GM10847 (cell line): ENCODE data around the gene DNAJC7.

Source experiments
- POLR2A ChIP-seq: IDR thresholded peaks from 2 replicates; pipeline ENCODE4 v1.6.1; 2011; ENCODE audit not compliant: insufficient read length; ENCODE audit errors: extremely low read depth

Gene DNAJC7

DNA sequence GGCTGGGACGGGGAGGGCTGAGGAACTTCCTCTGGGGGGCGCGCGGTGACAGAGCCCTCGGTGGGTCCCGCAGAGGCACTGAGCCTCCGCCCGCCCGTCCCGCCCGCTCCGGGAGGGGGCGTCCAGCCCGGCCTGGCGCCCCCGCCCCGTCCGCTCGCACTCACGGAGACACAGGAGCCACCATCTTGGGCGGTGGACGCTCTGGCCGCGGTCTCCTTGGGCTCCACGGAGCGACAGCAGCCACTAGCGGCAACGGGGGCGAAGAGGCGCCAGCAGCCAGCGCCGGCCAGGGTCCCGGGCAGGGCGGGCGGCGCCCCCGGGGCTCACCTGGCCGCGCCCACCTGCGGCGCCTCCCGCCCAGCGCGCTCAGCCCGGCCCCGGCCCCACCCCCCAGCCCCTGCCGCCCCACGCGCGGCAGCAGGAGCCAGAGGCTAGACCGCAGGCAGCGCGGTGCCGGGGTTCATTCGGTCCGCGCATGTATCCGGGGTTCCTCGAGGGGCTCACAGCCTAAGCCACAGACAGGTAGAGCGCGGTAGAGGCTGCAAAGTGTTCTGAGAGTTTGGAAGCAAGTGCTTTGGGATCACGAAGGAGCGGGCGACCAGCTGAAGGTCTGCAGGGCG lies 33.3 kb upstream of the DNAJC7 start, which contains the start of gene C17orf113:
TSS of gene C17orf113 (minus strand) at position 209 of the 620 bp plus-strand sequence. CDS start 7,225 bp downstream, outside the sequence.
- no peak for TF ChIP-seq POLR2A

DNA sequence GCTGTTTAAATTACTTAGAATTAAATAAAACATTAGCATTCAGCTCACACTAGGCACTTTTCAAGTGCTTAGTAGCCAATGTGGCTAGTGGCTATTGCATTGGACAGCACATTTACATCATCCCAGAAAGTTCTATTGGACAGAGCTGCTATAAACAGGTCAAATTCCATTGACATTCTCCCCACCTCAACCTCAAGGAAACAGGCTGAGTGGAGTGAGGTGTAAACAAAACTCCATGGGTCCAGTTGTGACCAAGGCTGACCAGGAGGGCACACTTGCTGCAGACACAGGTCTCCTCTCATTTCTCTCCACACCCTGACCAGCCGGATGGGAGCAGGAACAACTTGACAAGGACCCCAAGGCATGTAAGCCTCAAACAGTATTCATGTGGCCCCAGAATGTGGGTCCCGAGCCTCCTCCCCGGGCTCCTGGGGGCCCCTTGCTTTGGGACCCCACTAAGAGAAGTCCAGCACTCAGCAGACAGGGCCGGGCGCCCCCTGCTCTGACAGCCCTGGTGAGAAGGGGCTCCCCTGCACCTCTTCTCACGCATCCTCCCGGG lies 32.7 kb upstream of the DNAJC7 start:
- no peak for TF ChIP-seq POLR2A

DNA sequence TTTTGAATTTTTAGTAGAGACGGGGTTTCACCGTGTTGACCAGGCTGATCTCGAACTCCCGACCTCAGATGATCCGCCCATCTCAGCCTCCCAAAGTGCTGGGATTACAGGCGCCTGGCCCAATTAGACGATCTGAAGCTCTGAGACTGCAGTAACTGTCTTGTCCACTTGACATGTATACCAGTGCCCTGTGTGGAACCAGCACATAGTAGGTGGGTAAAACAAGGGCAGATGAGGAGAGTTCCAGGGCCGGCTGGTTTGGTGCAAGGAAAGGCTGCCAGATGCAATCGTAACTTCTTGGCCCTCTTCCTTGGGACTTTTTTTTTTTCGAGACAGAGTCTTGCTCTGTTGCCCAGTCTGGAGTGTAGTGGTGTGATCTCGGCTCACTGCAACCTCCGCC lies 30.1 kb upstream of the DNAJC7 start:
- no peak for TF ChIP-seq POLR2A

DNA sequence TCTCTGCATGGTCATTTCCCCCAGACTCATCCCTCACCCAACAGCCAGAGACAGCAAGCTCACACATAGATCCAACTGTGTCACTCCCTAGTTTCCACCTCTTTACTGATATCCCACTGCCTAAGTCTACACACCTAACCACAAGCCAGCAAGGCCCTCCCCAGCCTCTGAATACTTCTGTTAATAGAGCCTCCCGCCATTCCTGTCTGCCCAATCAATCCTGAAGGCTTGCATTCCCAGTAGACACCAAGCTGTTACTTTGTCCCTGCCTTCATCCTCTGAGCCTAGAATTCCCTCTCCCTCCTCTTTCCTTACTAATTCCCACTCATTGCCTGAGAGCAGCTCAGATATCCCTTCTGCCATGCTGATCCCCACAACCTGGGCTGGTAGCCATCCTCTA lies 28.5 kb upstream of the DNAJC7 start:
- no peak for TF ChIP-seq POLR2A

DNA sequence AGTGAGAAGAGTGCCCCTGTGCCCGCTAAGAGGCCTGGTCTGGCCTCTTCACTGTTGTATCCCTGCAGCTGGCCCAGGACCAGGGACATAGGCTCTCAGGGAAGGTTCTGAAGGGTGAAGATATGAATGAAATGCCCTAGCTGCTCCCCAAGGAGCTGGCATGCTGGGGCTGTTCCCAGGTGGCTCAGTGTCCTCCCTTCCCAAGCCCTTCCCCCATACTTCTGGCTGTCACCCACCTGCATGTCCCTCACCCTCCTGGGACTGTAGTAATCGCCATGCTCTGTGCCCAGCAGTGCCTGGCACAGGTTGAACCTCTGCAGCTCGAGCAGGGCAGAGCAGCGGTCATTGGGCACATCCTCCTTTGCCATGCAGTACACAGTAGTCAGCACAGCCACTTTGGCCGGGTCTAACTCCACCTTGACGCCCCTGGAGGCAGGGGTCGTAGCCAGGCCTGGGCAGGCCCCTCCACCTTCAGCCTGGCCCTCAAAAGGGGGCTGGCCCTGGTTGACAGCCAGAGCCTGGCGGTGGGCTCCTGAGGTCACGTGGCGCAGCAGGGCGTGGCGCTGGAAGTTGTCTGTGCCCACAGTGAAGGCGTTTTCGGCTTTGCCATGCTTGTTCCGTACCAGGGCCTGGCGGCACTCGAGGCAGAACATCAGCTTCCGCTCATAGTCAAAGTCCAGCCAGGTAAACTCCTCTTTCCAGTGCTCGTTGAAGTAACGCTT lies 25.5 kb upstream of the DNAJC7 start:
- no peak for TF ChIP-seq POLR2A

DNA sequence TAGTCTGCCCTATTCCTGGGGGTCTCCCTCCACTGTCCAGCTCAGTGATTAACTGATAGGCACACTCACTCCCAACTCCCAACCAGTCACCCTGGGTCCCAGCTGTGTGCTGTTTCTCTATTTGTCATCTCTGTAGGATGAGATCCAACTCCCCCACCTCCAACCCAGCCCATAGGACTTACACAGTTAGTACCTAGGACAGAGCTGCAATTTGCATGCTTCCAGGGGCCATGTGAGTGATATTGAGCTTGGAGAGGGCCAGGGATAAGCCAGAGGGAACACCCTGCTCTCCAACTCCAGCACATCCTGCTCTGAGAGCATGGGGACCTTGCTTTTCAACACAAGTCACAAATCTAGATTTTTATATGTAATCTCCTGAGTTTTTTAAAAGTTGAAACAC lies 24.4 kb upstream of the DNAJC7 start:
- no peak for TF ChIP-seq POLR2A

DNA sequence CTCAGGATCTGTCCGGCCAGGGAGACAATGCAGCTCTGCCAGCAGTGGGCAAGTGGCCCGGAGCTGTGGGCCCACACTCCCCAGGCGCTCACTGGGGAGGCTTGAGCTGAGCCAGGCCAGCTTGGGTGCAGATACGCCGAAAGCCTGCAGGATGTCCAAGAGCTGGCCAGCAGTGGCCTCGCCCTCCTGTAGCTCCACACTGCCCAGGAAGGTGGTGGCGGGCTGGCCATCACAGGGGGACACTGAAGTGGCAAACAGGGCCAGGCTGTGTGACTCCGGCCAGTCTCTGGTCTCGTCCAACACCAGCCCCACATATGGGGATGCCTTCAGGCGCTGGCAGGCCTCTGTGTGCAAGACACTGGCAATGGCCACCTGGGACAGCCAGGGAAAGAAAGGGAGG lies 23.6 kb upstream of the DNAJC7 start:
- TF ChIP-seq POLR2A: no peak

DNA sequence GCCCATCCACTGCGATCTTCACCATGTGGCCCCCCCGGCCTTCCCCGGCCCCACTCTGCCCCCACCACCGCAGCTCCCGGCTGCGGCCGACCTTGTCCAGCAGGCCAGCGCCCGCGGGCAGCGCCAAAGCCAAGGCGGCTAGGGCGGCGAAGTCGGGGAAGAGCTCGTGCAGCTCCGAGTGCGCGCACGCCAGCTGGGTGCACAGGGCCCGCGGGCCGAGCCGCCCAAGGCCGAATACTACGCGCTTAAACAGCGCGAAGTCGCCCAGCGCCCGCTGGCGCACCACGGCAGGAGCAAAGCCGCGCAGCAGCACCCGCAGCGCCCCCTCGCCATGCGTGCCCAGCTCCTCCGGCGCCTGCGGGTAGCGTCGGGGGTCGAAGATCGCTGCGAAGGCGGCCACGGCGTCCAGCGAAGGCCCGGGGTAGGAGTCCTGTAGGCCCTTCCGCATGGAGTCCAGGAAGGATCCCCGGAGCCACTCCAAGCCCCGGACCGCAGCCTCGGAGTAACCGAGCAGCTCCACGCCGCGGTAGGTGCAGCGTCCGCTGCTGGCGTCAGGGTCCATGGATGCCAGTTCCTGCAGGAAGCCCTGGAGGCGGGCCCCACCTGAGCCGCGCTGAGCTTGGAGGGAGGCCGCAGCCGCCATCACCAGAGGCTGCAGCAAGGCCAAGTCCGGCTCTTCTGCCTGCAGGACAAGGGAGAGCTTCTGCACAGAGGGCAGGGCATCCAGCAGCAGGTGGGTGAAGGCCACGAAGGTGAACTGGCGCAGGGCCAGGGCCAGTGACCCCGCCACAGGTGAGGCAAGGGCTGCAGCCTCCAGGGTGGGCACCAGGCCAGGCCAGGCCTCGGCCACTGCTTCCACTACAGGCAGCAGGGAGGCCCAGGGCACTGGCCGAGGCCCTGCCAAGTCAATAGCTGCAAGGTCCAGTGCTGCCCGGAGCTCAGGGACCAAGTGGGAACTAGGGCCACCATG lies 22.8 kb upstream of the DNAJC7 start:
- TF ChIP-seq POLR2A: no peak

DNA sequence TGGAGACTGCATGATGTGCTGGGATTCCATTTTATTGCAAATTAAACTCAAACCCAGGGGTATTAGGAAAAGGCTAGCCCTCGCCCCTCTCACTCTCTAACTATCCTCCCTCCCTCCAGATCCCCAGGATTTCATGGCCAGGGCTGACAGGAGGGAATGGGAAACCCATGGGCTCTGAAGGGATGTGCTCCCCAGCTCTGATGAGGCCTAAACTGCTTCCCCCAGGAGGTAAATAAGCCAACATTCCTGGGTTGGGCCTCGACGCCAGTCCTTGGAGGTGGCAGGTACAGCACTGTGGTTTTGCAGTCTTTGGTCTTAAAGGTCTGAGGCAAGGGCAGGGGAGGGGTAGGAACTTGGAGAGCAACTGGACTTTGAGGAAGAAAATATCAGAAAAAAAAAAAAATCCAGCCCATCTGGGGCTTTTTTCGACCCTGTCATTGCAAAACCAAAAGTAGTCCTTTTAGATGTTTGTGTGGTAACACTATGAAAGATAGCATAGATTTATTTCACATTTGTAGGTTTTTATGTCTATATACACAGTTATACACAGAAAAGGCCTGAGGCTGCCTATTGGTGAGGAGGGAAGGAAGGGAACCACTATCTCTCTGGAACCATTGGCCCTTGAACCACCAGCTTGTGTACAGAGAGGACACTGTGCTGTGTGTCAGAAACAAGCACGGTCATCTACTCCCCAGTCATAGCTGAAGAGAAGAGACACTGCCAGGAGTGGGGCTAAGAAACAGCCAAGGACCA lies 21.2 kb upstream of the DNAJC7 start:
- no peak for TF ChIP-seq POLR2A

DNA sequence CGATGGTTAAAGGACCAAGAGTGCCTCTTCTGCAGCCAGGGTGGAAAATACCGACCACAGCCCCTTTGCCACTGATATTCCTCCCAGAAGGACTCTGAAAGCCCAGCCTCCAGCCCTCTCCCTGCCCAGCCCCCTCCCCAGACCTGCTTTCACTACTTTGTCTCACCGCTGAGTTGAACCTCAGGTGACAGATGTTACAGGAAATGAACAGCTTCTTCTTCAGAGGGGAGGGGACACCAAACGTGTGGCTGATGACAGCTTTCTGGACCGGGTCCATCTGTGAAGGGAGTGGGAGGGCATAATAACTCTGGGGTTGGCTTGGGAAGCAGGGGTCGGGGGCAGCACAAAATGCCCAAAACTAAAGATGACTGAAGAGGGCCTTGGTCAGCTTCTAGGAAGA lies 16.8 kb upstream of the DNAJC7 start:
- no peak for TF ChIP-seq POLR2A

DNA sequence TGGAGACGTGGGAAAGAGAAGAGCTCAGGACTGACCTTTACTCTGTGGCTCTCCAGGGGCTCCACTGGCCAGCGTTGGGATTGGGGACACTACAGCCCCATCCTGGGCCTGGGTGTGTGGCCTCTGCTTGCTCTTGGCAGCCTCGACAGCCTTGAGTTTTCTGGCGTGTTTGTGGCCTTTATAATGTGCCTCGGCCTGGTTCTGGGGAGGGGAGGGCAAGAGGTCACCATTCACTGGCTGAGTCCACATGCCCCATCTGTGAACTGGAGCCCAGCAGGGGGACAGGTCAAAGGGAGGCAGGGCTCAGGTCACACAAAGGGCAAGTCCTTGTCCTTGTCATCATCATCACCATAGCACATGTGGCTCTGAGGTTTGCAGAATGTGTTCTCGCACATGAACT lies 14.3 kb upstream of the DNAJC7 start:
- no peak for TF ChIP-seq POLR2A

DNA sequence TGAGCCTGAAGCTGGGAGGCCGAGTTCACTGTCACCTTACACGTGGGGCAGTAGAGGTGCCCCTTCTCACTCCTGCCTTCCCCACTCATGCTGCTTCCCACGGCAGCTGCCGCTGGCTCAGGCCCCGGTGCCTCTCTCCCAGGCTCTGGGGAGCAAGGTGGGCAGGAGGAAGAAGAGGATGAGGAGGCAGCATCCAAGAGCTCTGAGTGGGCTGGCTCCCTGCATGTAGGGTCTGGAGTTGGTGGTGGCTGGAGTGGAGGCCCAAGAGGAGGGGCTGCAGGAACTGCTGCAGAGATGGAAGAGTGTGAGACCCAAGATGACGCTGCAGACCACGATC lies 11.5 kb upstream of the DNAJC7 start:
- TF ChIP-seq POLR2A: no peak

DNA sequence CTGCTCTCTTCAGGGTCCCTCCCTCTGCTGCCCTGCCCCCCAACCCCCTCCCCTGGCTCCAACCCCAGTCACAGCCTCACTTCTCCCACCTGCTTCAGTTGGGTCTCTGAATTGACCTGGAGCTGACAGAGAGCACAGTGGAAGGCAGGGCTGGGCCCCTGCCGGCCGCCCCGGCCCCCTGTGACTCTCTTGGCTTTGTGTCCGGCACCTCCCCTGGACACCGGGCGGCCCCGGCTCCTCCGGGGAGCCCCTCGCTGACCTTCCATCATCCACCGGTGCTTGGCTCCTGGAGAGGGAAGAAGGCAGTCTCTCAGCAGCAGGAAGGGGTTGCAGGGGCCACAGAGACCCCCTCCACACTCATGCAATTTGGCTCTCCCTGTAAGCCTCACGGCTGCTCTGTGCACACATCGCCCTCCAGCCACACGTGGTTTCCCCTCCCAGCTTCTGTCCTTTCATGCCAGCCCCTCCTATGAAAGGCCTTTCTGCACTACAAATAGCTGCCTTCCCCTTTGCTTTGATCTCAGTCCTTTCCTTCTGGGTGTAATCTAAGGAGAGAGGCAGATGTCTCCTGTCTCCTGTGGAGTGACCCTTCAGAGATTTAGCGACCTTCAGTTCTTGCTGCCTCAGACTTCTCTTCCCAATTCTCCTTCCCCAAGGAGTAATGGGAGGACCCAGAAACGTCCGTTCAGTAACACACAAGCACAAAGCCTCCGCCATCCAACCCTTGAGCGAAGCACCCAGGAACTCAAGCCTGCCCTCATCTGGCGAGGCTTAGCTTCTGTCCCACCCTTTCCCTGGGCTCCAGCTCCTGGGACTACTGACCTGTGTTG lies 10.9 kb upstream of the DNAJC7 start:
- TF ChIP-seq POLR2A: no peak

DNA sequence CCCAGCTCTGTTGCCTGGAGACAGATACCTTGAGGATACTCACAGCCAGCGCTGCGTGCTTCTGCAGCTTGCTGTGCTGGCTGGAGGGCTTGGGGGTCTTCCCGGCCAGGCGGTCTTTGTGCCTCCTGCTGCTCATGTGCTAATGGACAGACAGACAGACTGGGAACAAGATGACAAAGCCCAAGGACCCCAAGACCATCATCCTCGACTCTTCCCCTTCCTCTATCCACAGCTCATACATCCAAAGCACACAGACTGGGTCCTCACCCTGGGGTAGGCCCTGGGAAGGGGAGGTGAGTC lies 10.3 kb upstream of the DNAJC7 start:
- TF ChIP-seq POLR2A: no peak

DNA sequence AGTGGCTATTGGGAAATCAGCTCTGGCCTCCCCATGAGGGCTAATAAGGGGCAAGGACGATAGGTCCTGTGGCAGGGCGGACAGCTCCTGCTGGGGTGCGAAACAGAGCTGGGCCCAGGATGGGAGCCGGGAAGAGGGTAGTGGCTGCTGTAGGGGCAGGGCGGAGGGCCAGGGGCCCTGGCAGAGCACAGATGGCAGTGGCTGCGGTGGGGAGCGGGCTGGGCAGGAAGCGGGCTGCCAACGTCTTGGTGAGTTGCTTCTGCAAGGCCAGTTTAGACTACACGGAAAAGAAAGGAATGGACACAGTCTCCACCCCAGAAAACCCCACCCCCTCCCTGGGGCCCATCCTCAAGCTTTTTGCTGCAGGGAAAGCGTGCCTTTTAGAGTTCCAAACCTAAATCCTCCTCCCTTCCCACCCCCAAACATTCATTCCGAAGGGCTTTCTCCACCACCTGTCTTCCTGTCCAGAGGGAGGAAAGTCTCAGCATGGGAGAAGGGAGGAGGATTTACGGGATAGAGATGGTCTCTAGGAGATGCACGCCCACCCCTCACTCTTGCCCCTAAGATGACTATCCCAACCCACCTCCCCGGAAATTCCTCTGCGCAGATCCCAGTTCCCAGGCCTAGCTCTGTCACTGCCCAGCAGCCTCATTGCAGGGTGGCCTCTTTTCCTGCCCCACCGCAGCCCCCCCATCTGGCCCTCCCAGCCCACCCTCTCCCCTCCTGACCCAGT lies 9.8 kb upstream of the DNAJC7 start:
- TF ChIP-seq POLR2A: no peak
